Effector CD4-positive, alpha-beta T cell (primary cell): ENCODE data around the gene OR2T29.
"Not testable (repeated sequence)": the region's sequence is repeated elsewhere in the genome, so short reads cannot be mapped to it uniquely, and the experiment has no call there.

Source experiments
- DNase-seq: peaks from one replicate; pipeline ENCODE4 v3.0.0-alpha.2; 2020

The OR2T29 gene

GRCh38 chr1:248507773-248508172 lies 54.8 kb downstream of the OR2T29 start, which contains the start of gene OR2G6:
TSS of gene OR2G6 (plus strand) at chr1:248508073. CDS start at chr1:248521647, 13,574 bp downstream.
- not testable (repeated sequence) for DNase-seq
